ENCODE results near the gene RPL5.

Gene RPL5

GRCh38 chr1:92876351-92876750 lies 44.5 kb downstream of the RPL5 start:
- Histone ChIP-seq H3K4me3 (ENCODE audit: low read length) (peak overlapping the region; percentile 63; the same call in 1 of the 2 replicates), H3K9me2 (replicated peaks; ENCODE audit: insufficient read depth, low read length) (no peaks in the 10 kb centered on the region), H3K36me3 (replicated peaks; ENCODE audit: insufficient read depth, low read length) (no peaks in the 10 kb centered on the region), H3K9ac (ENCODE audit: low read length) (no peak overlapping the region; the same call in 1 of the 2 replicates), H3K9me3 (replicated peaks; ENCODE audit: insufficient read depth, low read length) (no peaks in the 10 kb centered on the region), H3K27me3 (replicated peaks; ENCODE audit: insufficient read depth, low read length) (no peaks in the 10 kb centered on the region), H3K79me2 (ENCODE audit: low read length) (peaks cover 33% of the 10 kb centered on the region), H3K27ac (ENCODE audit: low read length) (peak overlapping the region; percentile 81; the same call in 1 of the 2 replicates), H2AFZ (ENCODE audit: low read length) (no peak overlapping the region), H3F3A (ENCODE audit: insufficient read depth, low read length) (peaks cover 21% of the 10 kb centered on the region), H4K20me1 (ENCODE audit: insufficient read depth, low read length) (no peaks in the 10 kb centered on the region), H3K4me1 (ENCODE audit: low read length) (peaks cover 8% of the 10 kb centered on the region; the same call in 1 of the 2 replicates), H3K4me2 (ENCODE audit: low read depth, low read length) (peak overlapping the region; percentile 77)
- TF ChIP-seq EZH2phosphoT487 (IDR thresholded peaks at IDR 0.05; ENCODE audit: low read length) (no peak), EZH2 (optimal IDR thresholded peaks at IDR 0.05; ENCODE audit: low read depth, low read length) (no peak), CTCF (IDR thresholded peaks at IDR 0.05; ENCODE audit: low read length) (no peak)
- no peak for DNase-seq

DNA sequence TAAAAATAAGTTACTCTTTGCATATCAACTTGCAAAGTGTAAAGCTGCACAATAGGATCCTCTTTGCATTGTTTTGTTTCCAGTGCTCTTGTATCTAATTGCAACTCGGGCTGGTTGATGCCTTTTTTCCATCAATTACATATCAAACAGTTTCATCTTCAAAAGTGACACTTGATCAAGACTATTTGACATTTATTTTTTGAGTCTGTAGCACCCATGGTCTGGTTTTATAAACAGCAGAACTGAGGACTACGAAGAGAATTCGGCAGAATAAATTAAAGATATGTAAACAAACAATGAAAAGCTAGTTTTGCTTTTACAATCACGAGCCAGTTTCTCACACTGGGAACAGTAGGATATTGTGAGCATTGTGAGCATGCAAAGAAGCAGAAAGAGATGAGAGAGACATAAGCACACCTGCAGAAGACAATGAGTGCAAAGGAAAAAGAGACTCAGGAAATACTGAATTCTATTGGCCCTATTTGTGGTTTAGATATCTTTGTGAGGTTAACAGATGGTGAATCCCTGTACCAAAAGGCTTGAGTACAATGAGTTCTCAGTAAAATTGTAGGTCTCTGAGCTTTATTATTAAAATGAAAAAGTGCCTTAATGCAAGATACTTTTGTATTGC lies 45.4 kb downstream of the RPL5 start:
- no peaks in the 10 kb centered on the region for H3K9me3 ChIP-seq (replicated peaks; ENCODE audit: insufficient read depth, low read length)
- TF ChIP-seq EZH2phosphoT487 (IDR thresholded peaks at IDR 0.05; ENCODE audit: low read length) (no peak), EZH2 (optimal IDR thresholded peaks at IDR 0.05; ENCODE audit: low read depth, low read length) (no peak), CTCF (IDR thresholded peaks at IDR 0.05; ENCODE audit: low read length) (no peak)
- H3K79me2 ChIP-seq (ENCODE audit: low read length), result peaks cover 35% of the 10 kb centered on the region
- no peaks in the 10 kb centered on the region for H4K20me1 ChIP-seq (ENCODE audit: insufficient read depth, low read length)
- no peaks in the 10 kb centered on the region for H3K9me2 ChIP-seq (replicated peaks; ENCODE audit: insufficient read depth, low read length)
- peak overlapping the region; percentile 81 for H3K27ac ChIP-seq (ENCODE audit: low read length)
- peak overlapping the region; percentile 40; the same call in 1 of the 2 replicates for H3K9ac ChIP-seq (ENCODE audit: low read length)
- DNase-seq, result peak; percentile 64
- H3F3A ChIP-seq (ENCODE audit: insufficient read depth, low read length), result peaks cover 21% of the 10 kb centered on the region
- no peaks in the 10 kb centered on the region for H3K36me3 ChIP-seq (replicated peaks; ENCODE audit: insufficient read depth, low read length)
- peak overlapping the region; percentile 77 for H3K4me2 ChIP-seq (ENCODE audit: low read depth, low read length)
- no peaks in the 10 kb centered on the region for H3K27me3 ChIP-seq (replicated peaks; ENCODE audit: insufficient read depth, low read length)
- peaks cover 8% of the 10 kb centered on the region; the same call in 1 of the 2 replicates for H3K4me1 ChIP-seq (ENCODE audit: low read length)
- peak overlapping the region; percentile 63 for H3K4me3 ChIP-seq (ENCODE audit: low read length)
- no peak overlapping the region for H2AFZ ChIP-seq (ENCODE audit: low read length)

DNA sequence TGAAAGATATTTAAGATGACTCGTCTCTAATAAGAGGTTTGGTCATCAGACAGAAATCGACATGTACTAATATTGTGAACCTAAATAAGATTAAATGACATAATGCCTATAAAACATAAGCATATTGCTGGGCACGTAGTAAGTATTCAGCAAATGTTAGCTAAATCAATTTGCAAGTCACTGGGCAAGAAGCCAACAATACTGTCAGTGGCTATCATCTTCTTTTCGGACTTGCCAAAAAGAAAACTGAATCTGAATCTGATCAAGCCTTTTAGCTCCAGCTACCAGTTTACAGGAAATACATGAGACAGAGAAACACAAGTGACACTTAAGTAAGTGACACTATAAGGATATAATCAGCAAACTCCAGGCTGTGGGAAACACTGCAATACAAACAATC lies 46.0 kb downstream of the RPL5 start:
- Histone ChIP-seq H2AFZ (ENCODE audit: low read length) (no peak overlapping the region), H3K27ac (ENCODE audit: low read length) (peak overlapping the region; percentile 81), H3K4me2 (ENCODE audit: low read depth, low read length) (peak overlapping the region; percentile 77), H3K4me1 (ENCODE audit: low read length) (peaks cover 9% of the 10 kb centered on the region; the same call in 1 of the 2 replicates), H3K27me3 (replicated peaks; ENCODE audit: insufficient read depth, low read length) (no peaks in the 10 kb centered on the region), H3F3A (ENCODE audit: insufficient read depth, low read length) (peaks cover 21% of the 10 kb centered on the region), H3K9me3 (replicated peaks; ENCODE audit: insufficient read depth, low read length) (no peaks in the 10 kb centered on the region), H3K79me2 (ENCODE audit: low read length) (peaks cover 38% of the 10 kb centered on the region), H3K9me2 (replicated peaks; ENCODE audit: insufficient read depth, low read length) (no peaks in the 10 kb centered on the region), H3K36me3 (replicated peaks; ENCODE audit: insufficient read depth, low read length) (no peaks in the 10 kb centered on the region), H3K4me3 (ENCODE audit: low read length) (peak overlapping the region; percentile 63), H3K9ac (ENCODE audit: low read length) (peak overlapping the region; percentile 40; the same call in 1 of the 2 replicates), H4K20me1 (ENCODE audit: insufficient read depth, low read length) (no peaks in the 10 kb centered on the region)
- no peak for TF ChIP-seq EZH2 (optimal IDR thresholded peaks at IDR 0.05; ENCODE audit: low read depth, low read length)
- no peak for TF ChIP-seq CTCF (IDR thresholded peaks at IDR 0.05; ENCODE audit: low read length)
- no peak for TF ChIP-seq EZH2phosphoT487 (IDR thresholded peaks at IDR 0.05; ENCODE audit: low read length)
- peak; percentile 59 for DNase-seq
